C1 segment of cervical spinal cord (tissue), 14 donors: ENCODE data around the gene PDXDC1.
"Not testable (repeated sequence)": the region's sequence is repeated elsewhere in the genome, so short reads cannot be mapped to it uniquely, and the experiment has no call there.

Experiments
- DNase-seq, 14 donors: peaks; one replicate each; lab custom pipeline; 2025; lab: John Stamatoyannopoulos, UW

PDXDC1 gene, protein sequence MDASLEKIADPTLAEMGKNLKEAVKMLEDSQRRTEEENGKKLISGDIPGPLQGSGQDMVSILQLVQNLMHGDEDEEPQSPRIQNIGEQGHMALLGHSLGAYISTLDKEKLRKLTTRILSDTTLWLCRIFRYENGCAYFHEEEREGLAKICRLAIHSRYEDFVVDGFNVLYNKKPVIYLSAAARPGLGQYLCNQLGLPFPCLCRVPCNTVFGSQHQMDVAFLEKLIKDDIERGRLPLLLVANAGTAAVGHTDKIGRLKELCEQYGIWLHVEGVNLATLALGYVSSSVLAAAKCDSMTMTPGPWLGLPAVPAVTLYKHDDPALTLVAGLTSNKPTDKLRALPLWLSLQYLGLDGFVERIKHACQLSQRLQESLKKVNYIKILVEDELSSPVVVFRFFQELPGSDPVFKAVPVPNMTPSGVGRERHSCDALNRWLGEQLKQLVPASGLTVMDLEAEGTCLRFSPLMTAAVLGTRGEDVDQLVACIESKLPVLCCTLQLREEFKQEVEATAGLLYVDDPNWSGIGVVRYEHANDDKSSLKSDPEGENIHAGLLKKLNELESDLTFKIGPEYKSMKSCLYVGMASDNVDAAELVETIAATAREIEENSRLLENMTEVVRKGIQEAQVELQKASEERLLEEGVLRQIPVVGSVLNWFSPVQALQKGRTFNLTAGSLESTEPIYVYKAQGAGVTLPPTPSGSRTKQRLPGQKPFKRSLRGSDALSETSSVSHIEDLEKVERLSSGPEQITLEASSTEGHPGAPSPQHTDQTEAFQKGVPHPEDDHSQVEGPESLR

DNA sequence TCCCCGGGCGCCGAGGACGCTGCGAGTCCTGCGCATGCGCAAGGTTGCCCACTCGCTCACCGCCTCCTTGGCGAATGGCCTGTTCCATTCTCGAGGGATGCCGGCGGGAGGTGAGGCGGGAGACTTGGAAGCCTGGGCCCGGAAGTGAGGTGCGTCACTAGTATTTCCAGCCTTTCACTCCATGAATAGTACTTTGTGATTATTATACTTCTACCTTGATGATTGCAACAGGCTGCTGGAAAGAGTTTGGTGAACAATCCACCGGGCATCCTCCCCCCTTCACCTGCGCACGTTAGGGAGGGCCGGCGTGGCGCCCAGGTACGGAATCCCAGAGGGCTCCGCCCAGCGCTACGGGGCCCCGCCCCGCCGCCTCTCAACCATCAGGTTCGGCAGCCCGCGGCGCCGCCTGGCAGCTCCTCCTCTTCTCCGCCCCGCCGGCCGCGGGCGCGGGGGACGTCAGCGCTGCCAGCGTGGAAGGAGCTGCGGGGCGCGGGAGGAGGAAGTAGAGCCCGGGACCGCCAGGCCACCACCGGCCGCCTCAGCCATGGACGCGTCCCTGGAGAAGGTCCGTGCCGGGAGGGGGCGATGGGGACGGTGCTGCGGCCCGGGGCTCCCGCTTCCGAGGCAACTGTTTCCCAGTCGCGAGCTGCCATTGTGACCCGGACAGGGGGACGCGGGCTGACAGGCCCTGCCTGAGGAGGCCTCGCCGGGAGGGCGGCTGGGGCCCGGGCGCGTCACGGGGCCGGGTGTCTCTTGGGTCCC is at the start of gene PDXDC1:
PDXDC1 (plus strand) TSS at position 371 of the 762 bp plus-strand sequence; CDS start at position 545, 174 bp downstream.
- peak; percentile 30 to 95 (median 86) for DNase-seq

DNA sequence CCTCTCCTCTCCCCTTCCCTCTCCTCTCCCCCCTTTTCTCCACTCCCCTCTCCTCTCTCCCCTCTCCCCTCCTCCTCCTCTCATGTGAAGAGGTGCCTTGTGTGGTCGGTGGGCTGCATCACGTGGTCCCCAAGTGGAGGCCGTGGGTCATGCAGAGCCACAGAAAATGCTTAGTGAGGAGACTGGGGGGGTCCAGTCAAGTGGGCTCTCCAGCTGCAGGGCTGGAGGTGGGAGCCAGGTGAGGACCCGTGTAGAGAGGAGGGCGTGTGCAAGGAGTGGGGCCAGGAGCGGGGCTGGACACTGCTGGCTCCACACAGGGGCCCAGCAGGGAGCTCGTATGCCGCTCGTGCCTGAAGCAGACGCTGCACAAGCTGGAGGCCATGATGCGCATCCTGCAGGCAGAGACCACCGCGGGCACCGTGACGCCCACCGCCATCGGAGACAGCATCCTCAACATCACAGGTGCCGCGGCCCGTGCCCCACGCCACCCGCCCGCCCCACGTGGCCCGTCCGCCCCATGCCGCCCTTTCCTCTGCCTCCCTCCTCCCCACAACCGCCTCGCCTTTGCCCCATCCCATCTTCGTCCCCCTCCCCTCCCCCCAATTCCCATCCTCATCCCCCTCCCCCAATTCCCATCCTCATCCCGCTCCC is 46.6 kb upstream of the PDXDC1 start:
- DNase-seq = not testable (repeated sequence)

DNA sequence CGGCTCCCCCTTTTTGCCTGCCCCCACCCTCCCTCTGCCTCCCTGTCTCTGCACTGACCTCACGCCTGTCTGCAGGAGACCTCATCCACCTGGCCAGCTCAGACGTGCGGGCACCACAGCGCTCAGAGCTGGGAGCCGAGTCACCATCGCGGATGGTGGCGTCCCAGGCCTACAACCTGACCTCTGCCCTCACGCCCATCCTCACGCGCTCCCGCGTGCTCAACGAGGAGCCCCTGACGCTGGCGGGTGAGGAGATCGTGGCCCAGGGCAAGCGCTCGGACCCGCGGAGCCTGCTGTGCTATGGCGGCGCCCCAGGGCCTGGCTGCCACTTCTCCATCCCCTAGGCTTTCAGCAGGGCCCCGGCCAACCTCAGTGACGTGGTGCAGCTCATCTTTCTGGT is 45.6 kb upstream of the PDXDC1 start:
- DNase-seq = not testable (repeated sequence)

DNA sequence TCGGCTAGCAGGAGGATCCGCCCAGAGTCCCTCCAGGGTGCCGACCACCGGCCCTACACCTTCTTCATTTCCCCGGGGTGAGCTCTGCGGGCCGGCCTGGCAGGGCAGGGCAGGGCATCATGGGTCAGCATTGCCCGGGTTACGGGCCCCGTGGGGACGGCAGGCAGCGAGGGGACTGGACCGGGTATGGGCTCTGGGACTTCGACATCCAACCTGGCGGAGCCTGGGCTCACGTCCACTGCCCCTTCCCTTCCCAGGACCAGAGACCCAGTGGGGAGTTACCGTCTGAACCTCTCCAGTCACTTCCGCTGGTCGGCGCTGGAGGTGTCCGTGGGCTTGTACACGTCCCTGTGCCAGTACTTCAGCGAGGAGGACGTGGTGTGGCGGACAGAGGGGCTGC is 44.6 kb upstream of the PDXDC1 start:
- DNase-seq = not testable (repeated sequence)

DNA sequence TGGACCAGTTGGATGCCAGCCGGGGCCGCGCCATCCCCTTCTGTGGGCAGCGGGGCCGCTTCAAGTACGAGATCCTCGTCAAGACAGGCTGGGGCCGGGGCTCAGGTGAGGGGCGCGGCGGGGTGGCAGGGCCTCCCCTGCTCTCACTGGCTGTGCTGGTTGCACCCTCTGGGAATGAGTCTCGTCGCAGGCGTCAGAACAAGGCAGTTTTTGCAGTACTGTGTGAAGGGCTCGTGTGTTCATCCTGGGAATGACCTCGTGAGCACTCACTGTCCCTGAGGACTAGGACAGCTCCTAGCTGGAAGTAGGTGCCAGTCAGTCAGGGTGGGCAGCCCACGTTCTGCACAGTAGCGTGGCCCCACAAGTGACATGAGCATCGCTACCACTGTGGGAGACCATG is 43.9 kb upstream of the PDXDC1 start:
- not testable (repeated sequence) for DNase-seq

DNA sequence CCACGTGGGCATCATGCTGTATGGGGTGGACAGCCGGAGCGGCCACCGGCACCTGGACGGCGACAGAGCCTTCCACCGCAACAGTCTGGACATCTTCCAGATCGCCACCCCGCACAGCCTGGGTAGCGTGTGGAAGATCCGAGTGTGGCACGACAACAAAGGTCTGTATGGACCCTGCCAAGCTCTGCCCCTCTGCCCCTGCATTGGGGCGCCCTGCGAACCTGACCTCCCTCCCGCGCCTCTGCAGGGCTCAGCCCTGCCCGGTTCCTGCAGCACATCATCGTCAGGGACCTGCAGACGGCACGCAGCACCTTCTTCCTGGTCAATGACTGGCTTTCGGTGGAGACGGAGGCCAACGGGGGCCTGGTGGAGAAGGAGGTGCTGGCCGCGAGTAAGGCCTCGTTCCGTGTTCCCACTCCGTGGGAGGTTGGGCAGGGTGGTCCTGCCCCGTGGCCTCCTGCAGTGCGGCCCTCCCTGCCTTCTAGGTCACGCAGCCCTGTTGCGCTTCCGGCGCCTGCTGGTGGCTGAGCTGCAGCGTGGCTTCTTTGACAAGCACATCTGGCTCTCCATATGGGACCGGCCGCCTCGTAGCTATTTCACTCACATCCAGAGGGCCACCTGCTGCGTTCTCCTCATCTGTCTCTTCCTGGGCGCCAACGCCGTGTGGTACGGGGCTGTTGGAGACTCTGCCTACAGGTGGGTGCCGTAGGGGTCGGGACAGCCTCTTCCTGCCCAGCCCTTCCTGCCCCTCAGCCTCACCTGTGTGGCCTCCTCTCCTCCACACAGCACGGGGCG is 42.0 kb upstream of the PDXDC1 start:
- DNase-seq = not testable (repeated sequence)

DNA sequence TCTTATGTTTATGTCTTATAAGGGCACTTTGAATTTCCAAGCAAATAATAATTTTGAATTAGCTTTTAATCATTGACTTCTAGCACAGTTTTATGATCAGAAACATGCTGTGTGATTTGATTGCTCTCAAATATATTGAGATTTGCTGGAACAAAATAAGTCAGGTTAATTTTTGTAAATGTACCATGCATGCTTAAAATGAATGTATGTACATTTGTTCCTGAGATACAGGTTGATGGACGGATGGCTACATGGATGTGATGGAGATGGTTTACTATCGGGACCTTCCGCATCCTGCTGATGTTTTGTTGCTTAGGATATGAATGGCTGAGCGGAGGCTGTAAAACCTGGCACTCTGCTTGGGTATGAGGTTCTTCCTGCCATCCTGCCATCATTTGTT is 37.7 kb upstream of the PDXDC1 start, which contains the start of gene NPIPA1:
NPIPA1 (plus strand) TSS at position 301 of the 400 bp plus-strand sequence; CDS start at position 301, 0 bp downstream.
- not testable (repeated sequence) for DNase-seq

DNA sequence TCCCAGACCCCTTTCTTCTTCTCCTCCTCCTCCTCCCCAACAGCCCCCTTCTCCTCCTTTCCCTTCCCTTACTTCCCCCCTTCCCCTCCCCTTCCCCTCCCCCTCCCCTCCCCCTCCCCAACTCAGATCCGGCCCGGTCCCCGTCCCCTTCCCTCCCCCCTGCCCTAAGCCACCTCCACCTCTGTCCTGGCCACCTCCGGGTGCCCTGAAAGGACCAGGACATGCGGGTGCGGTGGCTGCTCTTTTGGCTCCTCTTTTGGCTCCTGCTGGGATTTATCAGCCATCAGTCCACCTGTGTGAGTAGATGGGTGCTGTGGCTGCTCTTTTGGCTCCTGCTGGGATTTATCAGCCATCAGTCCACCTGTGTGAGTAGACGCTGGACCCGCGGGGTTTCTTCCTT is 36.8 kb upstream of the PDXDC1 start:
- not testable (repeated sequence) for DNase-seq

DNA sequence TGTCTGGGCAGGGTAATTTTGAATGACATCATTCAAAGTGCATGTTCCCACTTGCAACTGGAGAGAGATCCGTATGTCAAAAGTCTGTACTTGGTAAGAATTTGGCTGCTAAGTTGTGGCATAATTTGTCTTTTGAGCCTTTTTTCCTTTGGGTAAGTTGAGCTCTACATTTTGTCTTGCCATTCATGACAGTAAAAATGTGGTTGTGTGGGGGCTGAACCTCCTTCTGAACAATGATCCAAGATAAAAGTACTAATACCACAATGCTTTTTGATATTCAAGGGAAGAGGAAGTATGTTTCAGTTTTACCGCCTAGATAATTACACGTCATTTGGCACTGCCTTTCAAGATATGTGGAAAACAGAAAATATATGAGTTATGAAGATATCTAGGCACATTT is 32.1 kb upstream of the PDXDC1 start:
- not testable (repeated sequence) for DNase-seq

DNA sequence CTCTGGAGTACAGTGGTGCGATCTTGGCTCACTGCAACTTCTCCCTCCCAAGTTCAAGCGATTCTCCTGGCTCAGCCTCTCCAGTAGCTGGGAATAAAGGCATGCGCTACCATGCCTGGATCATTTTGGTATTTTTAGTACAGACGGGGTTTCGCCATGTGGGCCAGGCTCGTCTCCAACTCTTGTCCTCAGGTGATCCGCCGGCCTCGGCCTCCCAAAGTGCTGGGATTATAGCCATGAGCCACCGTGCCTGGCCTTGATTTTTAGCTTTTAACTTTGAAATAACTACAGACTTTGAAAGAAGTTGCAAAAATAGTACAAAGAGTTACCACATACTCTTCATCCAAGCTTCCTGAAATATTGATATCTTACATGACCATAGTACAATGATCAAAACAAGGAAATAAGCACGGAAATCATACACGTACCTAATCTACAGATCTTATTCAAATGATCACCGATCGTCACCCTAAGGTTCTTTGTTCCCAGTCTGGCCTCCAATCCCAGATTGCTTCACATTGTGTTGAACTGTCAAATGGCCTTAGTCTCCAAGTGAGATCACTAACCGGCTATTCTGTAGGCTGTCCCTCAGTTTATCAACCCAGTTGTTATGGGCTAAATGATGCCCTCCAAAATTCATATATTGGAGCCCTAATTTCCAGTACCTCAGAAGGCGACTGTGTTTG is 19.1 kb upstream of the PDXDC1 start:
- peak in 4 of 14 donors; percentile 5 to 80 (median 30) for DNase-seq

DNA sequence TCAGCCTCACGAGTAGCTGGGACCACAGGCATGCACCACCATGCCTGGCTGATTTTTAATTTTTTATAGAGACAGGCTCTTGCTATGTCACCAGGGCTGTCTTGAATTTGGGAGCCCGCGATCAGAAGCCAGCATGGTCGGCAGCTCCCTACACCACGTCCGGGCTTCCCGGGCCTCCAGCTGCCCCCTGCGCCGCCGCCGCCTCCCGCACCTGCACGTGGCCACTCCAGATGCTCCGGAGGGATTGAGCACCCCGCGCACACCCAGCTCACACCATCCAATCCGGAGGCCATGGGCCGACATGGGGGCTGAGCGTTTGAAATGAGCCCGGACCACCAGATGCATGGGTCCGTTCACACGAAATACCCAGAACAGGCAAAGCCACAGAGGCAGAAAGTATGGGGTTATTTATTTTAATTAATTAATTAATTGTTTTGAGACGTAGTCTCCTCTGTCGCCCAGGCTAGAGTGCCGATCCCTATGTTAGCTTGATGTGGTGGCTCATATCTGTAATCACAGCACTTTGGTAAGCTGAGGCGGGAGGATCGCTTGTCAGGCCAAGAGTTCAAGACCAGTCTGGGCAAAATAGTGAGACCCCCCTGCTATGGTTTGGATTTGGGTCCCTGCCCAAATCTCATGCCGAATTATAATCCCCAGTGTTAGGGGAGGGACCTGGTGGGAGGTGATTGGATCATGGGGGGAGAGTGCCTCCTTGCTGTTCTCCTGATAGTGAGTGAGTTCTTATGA is 17.1 kb upstream of the PDXDC1 start:
- no peak for DNase-seq

DNA sequence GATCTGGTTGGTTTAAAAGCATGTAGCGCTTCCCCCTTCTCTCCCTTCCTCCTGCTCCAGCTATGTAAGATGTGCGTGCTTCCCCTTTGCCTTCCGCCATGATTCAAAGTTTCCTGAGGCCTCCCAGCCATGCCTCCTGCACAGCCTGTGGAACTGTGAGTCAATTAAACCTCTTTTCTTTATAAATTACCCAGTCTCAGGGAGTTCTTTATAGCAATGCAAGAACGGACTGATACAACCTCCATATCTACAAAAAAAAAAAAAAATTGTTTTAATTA is 16.6 kb upstream of the PDXDC1 start:
- DNase-seq = no peak

DNA sequence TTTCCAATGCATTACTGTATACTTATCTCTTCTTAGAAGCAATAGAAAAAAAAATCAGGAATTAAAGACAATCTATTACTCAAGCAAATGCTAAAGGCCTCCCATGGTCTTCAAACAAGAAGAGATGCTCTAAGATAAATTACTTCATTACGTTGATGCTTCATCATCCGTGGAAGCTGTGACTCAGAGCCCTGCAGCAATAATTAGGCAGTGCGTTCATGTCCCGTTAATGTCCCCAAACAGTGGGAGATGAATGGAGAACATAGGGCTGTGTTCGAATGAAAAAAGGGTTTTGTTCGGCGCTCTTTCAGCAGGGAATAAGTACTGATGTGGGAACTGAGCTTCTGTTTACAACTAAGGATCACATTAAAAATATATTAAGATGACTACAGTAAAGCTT is 15.9 kb upstream of the PDXDC1 start:
- DNase-seq = peak in 2 of 14 donors; percentile 60

DNA sequence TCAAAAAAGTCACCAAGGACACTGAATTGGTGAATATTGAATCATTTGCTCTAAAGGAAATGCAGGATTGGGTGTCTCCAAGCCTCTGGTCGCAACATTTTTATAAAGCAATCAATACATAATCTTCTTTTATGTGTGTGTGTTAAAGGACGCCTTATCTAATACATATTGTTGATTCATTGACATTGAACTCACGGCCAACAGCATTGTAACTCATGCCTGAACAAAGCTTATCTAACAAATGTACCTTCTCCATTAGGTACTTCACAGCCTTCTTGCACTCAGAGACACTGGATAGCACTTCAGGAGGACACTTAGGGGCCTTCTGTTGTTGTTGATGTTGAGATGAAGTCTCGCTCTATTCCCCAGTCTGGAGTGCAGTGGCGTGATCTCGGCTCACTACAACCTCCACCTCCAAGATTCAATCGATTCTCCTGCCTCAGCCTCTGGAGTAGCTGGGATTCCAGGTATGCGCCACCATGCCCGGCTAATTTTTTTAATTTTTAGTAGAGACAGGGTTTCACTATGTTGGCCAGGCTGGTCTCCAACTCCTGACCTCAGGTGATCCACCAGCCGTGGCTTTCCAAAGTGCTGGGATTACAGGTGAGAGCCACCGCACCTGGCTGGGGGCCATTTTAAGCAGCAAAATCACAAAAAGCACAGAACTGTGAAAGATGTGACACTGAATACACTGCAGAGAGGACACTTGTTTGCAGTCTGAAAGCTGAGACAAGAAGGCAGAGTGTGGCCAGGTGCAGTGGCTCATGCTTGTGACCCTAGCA is 13.2 kb upstream of the PDXDC1 start:
- no peak for DNase-seq

DNA sequence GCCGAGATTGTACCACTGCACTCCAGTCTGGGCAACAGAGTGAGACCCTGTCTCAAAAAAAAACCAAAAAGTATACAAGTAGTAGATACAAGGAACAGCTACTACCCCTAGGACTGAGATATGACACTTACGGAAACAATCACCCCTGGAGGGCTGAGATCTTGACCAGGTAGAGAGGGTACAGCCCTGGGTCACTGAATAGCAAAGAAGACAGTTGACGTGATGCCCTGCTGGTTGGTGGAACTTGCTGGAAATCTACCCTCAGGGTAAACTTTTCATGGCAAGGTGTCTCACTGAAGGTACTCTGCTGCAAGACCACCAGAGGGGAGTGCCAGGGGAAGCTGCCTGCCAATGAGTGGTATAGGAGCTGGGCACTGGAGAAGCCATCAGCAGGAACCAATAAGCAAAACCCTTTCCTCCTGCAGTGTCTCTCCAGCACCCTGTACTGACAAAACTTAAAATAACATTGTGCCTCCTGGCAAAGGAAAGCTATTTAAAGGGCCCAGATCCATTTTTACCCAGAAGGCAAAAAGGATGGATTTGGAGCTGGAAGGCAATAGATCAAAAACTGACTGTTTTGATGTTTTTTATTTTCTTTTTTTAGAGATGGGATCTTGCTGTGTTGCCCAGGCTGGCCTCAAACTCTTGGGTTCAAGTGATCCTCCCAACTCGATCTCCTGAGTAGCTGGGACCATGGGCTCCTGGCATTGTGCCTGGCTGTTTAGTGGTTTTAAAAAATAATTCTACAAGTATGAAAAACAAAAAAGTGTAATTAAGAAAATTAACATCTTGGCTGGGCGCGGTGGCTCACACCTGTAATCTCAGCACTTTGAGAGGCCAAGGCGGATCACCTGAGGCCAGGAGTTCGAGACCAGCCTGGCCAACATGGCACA is 11.3 kb upstream of the PDXDC1 start:
- no peak for DNase-seq

DNA sequence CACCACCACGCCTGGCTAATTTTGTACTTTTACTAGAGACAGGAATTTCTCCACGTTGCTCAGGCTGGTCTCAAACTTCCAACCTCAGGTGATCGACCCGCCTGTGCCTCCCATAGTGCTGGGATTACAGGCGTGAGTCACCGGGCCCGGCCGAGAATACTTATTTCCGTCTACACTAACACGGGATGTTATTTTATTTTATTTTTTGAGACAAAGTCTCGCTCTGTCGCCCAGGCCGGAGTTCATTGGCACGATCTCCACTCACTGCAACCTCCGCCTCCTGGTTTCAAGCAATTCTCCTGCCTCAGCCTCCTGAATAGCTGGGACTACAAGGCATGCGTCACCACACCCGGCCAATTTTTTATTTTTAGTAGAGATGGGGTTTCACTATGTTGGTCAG is 9.5 kb upstream of the PDXDC1 start:
- no peak for DNase-seq

DNA sequence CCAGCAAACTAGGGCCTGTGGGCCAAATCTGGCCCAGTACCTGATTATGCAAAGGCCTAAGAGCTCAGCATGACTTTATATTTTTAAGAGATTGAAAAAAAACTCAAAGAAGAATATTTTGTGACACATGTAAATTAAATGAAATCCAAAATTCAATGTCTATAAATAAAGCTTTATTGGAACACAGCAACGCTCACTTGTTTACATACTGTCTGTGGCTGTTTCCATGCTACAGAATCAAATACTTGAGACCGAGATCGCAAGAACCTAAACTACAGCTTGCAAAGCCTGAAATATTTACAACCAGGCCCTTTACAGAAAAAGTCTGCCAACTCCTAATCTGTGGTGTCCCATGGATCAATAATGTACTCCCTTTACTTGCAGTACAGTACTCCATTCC is 5.0 kb upstream of the PDXDC1 start:
- DNase-seq = not testable (repeated sequence)
